Peyer's patch (tissue), 4 donors: ENCODE measurements around the gene CLDN24. TPM values are rescaled to one million over a fixed set of nuclear protein-coding genes. Genes with fewer than 3 reads are reported as not detected.

Source experiments
- DNase-seq, 3 donors: peaks; one replicate each; pipeline ENCODE4 v3.0.0-alpha.2; 2017 to 2019
- H3K27ac ChIP-seq, 4 donors: fragments of 200-600 bp; sonication (generic); one replicate each; pipeline ENCODE4 v1.5.1; 2016 to 2019
- H3K27me3 ChIP-seq, 2 donors: fragments of 200-600 bp; sonication (generic); one replicate each; pipeline ENCODE4 v1.5.1; 2019
- H3K36me3 ChIP-seq, 3 donors: fragments of 200-600 bp; sonication (generic); one replicate each; pipeline ENCODE4 v1.5.1; 2016 to 2019
- H3K4me1 ChIP-seq, 4 donors: fragments of 200-600 bp; sonication (generic); one replicate each; pipeline ENCODE4 v1.5.1; 2016 to 2019
- H3K4me3 ChIP-seq, 4 donors: fragments of 200-600 bp; sonication (generic); 1 replicate in 3 of 4; 2 replicates in 1 of 4; pipeline ENCODE4 v1.5.1; 2016 to 2019; ENCODE audit warnings: mild to moderate bottlenecking in 1 of 4
- H3K9me3 ChIP-seq, 4 donors: fragments of 200-600 bp; sonication (generic); one replicate each; pipeline ENCODE4 v1.5.1; 2016 to 2019; ENCODE audit warnings: mild to moderate bottlenecking in 1 of 4
- CTCF ChIP-seq, 6 experiments: fragments of 450-650 bp in 4 of 6; fragments of 200-600 bp in 2 of 6; sonication (generic) in 1 of 6; IDR thresholded peaks; one replicate each; pipeline ENCODE4 v1.5.1; 2017 to 2019; ENCODE audit warnings: antibody characterized with exemption in 6 of 6, mild to moderate bottlenecking in 3 of 6, moderate library complexity in 1 of 6
- POLR2A ChIP-seq, 2 donors: fragments of 450-650 bp; IDR thresholded peaks; one replicate each; pipeline ENCODE4 v1.5.1; 2017; ENCODE audit warnings: antibody characterized with exemption in 2 of 2, mild to moderate bottlenecking in 2 of 2, moderate library complexity in 2 of 2
- total RNA-seq, 4 donors: library from RNA; depleted of rRNA; stranded (reverse); fragments of >200 nt; gene quantifications; one replicate each; pipeline ENCODE4 v1.1.0, GENCODE V29; 2016

The CLDN24 gene
- total RNA-seq, 4 donors from 2014 or later: not detected

- Histone ChIP-seq H3K27ac (no peak overlapping the region), H3K9me3 (no peaks in the 10 kb centered on the region), H3K36me3 (no peaks in the 10 kb centered on the region), H3K4me1 (no peaks in the 10 kb centered on the region), H3K4me3 (no peak overlapping the region), H3K27me3 (no peaks in the 10 kb centered on the region)
- TF ChIP-seq POLR2A (IDR thresholded peaks at IDR 0.05): no peak
- no peak for TF ChIP-seq CTCF (IDR thresholded peaks at IDR 0.05)
- no peak for DNase-seq
These were observed 40.8 kb upstream of the CLDN24 start for GRCh38 chr4:183362916-183363542.

- Histone ChIP-seq H3K27me3 (no peaks in the 10 kb centered on the region), H3K9me3 (no peaks in the 10 kb centered on the region), H3K36me3 (no peaks in the 10 kb centered on the region), H3K27ac (no peak overlapping the region), H3K4me3 (no peak overlapping the region), H3K4me1 (no peaks in the 10 kb centered on the region)
- DNase-seq: no peak
- TF ChIP-seq POLR2A (IDR thresholded peaks at IDR 0.05) (no peak), CTCF (IDR thresholded peaks at IDR 0.05) (no peak)
These were observed 39.8 kb upstream of the CLDN24 start for GRCh38 chr4:183362036-183362435.

GRCh38 chr4:183360161-183360919 is 38.1 kb upstream of the CLDN24 start:
- H3K27ac ChIP-seq: no peak overlapping the region
- no peak overlapping the region for H3K4me3 ChIP-seq
- H3K9me3 ChIP-seq: no peaks in the 10 kb centered on the region
- TF ChIP-seq CTCF (IDR thresholded peaks at IDR 0.05) (no peak), POLR2A (IDR thresholded peaks at IDR 0.05) (no peak)
- no peak for DNase-seq
- no peaks in the 10 kb centered on the region for H3K36me3 ChIP-seq
- H3K27me3 ChIP-seq: no peaks in the 10 kb centered on the region
- no peaks in the 10 kb centered on the region for H3K4me1 ChIP-seq

- no peak for DNase-seq
- H3K36me3 ChIP-seq: no peaks in the 10 kb centered on the region
- H3K4me3 ChIP-seq: no peak overlapping the region
- no peaks in the 10 kb centered on the region for H3K9me3 ChIP-seq
- no peak overlapping the region for H3K27ac ChIP-seq
- H3K4me1 ChIP-seq: no peaks in the 10 kb centered on the region
- TF ChIP-seq POLR2A (IDR thresholded peaks at IDR 0.05) (no peak), CTCF (IDR thresholded peaks at IDR 0.05) (no peak)
- H3K27me3 ChIP-seq: no peaks in the 10 kb centered on the region
These were observed 36.1 kb upstream of the CLDN24 start for GRCh38 chr4:183358215-183358755.

- H3K9me3 ChIP-seq: no peaks in the 10 kb centered on the region
- H3K36me3 ChIP-seq: no peaks in the 10 kb centered on the region
- no peak overlapping the region for H3K4me3 ChIP-seq
- no peaks in the 10 kb centered on the region for H3K4me1 ChIP-seq
- H3K27ac ChIP-seq: no peak overlapping the region
- no peaks in the 10 kb centered on the region for H3K27me3 ChIP-seq
- TF ChIP-seq CTCF (IDR thresholded peaks at IDR 0.05): no peak
- TF ChIP-seq POLR2A (IDR thresholded peaks at IDR 0.05): no peak
- no peak for DNase-seq
These were observed 34.9 kb upstream of the CLDN24 start for GRCh38 chr4:183356931-183357675.
